ENCODE data around the gene INPP5J.
"Not testable (repeated sequence)": the region's sequence is repeated elsewhere in the genome, so short reads cannot be mapped to it uniquely, and the experiment has no call there.

DNA sequence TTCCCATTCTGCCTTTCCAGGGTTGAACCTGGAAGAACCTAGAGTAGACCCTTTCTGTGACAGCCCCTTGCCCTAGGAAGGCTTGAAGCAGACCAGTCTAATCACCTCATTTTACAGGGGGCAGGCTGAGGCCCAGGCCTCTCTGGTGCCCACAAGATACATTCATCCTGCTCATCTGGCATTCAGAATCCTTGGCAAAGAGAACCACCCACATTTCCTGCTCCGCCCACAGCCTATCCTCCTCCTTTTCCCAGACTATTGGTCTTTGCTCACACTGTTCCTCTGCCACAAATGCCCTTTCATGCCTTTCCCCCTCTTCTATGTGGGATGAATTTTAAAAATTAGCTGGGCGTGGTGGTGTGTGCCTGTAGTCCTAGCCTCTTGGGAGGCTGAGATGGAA lies 44.4 kb upstream of the INPP5J start:
- not testable (repeated sequence) for TF ChIP-seq POLR2A, CTCF (IDR thresholded peaks at IDR 0.05)
